Cardiac muscle cell (in vitro differentiated cells and primary cell): ENCODE data around the gene GATAD2B. TPM values are rescaled to one million over a fixed set of nuclear protein-coding genes. Genes with fewer than 3 reads are reported as not detected.

Source experiments
- DNase-seq, 2 donors: peaks; one replicate each; pipeline versions ENCODE4 v3.0.0 to v3.0.0-alpha.2; 2010 to 2017; ENCODE audit warnings: low read depth in 1 of 2, low spot score in 1 of 2
- H3K27ac ChIP-seq: fragments of 200-600 bp; sonication (generic); 2 replicates; pipeline ENCODE4 v1.5.1; 2016
- H3K27me3 ChIP-seq: fragments of 200-600 bp; sonication (generic); 2 replicates; pipeline ENCODE4 v1.6.0; 2016; ENCODE audit warnings: control low read depth
- H3K36me3 ChIP-seq: fragments of 200-600 bp; sonication (generic); 2 replicates; pipeline ENCODE4 v1.5.1; 2016; ENCODE audit warnings: control low read depth
- H3K4me1 ChIP-seq: fragments of 200-600 bp; sonication (generic); 2 replicates; pipeline ENCODE4 v1.8.1; 2017; ENCODE audit warnings: low read depth, mild to moderate bottlenecking, mixed run types
- H3K4me3 ChIP-seq: fragments of 200-600 bp; sonication (generic); 2 replicates; pipeline ENCODE4 v1.5.1; 2016; ENCODE audit warnings: mild to moderate bottlenecking
- H3K9me3 ChIP-seq: fragments of 200-600 bp; sonication (generic); 2 replicates; pipeline ENCODE4 v1.5.1; 2017; ENCODE audit warnings: low read depth, mild to moderate bottlenecking, control low read depth
- polyA plus RNA-seq: library from polyadenylated mRNA; unstranded; fragments of >200 nt; fragmentation: Nextera tagmentation; extraction: Ambion mirVana; gene quantifications from 2 replicates; pipeline ENCODE4 v1.2.1, GENCODE V29; 2016
- total RNA-seq: library from RNA; depleted of rRNA; stranded (reverse); fragments of >200 nt; gene quantifications from 2 replicates; pipeline ENCODE4 v1.2.3, GENCODE V29; 2016
- TF ChIP-seq, protein P1 (sequence below): IDR thresholded peaks from 2 replicates; pipeline ENCODE4 v1.5.1; 2012; ENCODE audit warnings: low read depth, mild to moderate bottlenecking, low read length

Gene GATAD2B
- total RNA-seq: 10.8 and 19.6 TPM in 2 replicates
- polyA plus RNA-seq: 8.1 and 11.8 TPM in 2 replicates

DNA sequence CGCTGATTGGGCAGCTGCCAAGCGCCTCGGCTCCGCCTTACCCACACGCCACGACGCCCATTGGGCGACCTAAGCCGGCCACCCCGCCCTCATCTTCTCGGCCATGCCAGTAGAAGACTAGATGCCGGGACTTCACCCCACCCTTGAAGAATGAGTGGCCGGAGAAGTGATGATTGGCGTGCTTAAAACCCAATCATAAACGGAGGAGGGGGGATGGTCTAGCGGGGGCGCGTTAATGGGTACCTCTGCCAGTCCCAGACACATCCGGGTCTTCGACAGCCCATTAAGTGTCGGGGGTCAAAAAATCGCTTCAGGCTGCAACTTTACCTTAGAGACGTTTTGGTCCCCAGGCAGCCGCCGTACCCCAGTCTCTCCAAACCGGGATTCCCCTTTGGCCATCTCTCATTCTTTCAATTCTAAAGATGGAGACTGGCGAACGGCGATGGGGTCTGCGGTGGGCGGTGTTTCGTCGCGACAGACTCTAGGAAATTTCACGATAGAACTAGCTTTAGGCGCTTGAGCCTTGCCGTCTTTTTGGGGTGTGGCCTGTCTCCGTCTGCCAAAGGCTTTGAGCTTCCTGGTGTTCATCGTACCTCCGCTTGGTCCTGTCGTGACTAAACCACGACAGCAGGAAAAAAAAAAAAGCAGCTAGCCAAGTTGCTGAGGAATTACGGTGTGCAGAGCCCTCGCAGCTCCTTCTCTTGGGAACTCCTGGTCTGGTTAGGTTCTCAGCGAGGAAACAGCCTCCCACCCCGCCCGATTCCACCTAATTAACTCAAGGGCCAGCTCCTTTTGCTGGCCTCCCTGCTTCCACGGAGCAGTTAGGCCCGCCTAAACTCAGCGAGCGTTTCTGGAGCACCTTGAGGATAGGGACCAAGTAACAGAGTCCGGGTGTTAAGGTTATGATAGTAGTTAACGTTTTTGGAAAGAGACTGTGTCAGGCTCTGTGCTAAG lies at the start of gene GATAD2B:
GATAD2B (minus strand) TSS at position 1 of the 954 bp plus-strand sequence. CDS start 94,625 bp downstream, outside the sequence.
- Histone ChIP-seq H3K4me1 (peaks cover 26% of the 10 kb centered on the region), H3K27me3 (no peaks in the 10 kb centered on the region), H3K36me3 (no peaks in the 10 kb centered on the region), H3K9me3 (no peaks in the 10 kb centered on the region), H3K4me3 (peak within 1 kb of the TSS; percentile 80), H3K27ac (peak within 1 kb of the TSS; percentile 92)
- TF ChIP-seq, protein P1, sequence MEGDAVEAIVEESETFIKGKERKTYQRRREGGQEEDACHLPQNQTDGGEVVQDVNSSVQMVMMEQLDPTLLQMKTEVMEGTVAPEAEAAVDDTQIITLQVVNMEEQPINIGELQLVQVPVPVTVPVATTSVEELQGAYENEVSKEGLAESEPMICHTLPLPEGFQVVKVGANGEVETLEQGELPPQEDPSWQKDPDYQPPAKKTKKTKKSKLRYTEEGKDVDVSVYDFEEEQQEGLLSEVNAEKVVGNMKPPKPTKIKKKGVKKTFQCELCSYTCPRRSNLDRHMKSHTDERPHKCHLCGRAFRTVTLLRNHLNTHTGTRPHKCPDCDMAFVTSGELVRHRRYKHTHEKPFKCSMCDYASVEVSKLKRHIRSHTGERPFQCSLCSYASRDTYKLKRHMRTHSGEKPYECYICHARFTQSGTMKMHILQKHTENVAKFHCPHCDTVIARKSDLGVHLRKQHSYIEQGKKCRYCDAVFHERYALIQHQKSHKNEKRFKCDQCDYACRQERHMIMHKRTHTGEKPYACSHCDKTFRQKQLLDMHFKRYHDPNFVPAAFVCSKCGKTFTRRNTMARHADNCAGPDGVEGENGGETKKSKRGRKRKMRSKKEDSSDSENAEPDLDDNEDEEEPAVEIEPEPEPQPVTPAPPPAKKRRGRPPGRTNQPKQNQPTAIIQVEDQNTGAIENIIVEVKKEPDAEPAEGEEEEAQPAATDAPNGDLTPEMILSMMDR: no peak
- peak; percentile 100 for DNase-seq

DNA sequence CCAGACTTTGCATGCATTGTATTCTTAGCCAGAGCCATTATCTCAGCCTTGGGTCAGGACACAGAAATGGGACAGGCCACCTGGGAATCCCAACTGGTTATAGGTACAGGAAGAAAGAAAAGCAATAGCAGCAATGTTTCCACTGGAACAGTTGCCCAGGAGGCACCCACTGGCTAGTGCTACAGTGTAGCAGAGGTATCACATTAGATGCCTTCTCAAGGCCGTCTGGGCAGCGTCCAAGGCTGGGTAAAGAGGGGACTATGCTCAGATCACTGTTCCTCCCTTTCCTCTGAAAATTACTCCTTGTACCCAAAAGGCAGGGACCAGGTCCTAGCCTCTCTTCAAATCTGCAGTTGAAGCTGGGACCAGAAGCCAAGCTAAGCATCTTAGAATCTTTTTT lies 47.6 kb upstream of the GATAD2B start:
- no peaks in the 10 kb centered on the region for H3K27me3 ChIP-seq
- no peaks in the 10 kb centered on the region for H3K9me3 ChIP-seq
- peaks cover 8% of the 10 kb centered on the region for H3K4me1 ChIP-seq
- no peak for DNase-seq
- TF ChIP-seq, protein P1: no peak
- H3K27ac ChIP-seq: no peak overlapping the region
- no peak overlapping the region for H3K4me3 ChIP-seq
- H3K36me3 ChIP-seq: peaks cover 13% of the 10 kb centered on the region

DNA sequence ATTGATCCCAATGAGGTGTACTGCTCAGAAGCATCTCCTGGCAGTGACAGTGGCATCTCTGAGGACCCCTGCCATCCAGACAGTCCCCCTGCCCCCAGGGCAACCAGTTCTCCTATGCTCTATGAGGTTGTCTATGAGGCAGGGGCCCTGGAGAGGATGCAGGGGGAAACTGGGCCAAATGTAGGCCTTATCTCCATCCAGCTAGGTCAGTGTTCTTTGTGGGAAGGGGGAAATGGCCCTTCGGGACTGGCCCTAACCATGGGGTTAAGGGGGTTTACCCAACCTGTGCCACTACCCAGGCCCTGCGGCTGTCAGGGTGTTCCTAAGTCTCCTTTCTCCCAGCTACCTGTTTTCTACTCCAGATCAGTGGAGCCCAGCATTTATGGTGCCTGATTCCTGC lies 46.2 kb upstream of the GATAD2B start:
- Histone ChIP-seq H3K27me3 (no peaks in the 10 kb centered on the region), H3K9me3 (no peaks in the 10 kb centered on the region), H3K27ac (peak overlapping the region; percentile 92), H3K4me3 (peak overlapping the region; percentile 57), H3K4me1 (peaks cover 8% of the 10 kb centered on the region), H3K36me3 (peaks cover 3% of the 10 kb centered on the region)
- DNase-seq: no peak
- TF ChIP-seq, protein P1: no peak

DNA sequence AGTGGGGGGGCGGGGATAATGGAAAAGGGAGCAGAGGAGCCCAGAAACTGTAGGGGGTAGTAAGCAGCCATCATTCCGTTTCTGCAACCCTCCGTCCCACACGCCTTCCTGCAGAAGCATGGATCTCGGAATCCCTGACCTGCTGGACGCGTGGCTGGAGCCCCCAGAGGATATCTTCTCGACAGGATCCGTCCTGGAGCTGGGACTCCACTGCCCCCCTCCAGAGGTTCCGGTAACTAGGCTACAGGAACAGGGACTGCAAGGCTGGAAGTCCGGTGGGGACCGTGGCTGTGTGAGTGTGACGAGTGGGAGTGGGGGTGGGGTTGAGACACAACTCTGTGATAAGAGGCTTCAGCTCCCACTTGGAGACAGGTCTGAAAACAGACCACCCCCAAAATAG lies 45.6 kb upstream of the GATAD2B start:
- H3K27me3 ChIP-seq: no peaks in the 10 kb centered on the region
- peak overlapping the region; percentile 57 for H3K4me3 ChIP-seq
- H3K36me3 ChIP-seq: no peaks in the 10 kb centered on the region
- TF ChIP-seq, protein P1: no peak
- peak overlapping the region; percentile 92 for H3K27ac ChIP-seq
- H3K4me1 ChIP-seq: peaks cover 8% of the 10 kb centered on the region
- DNase-seq: no peak
- H3K9me3 ChIP-seq: no peaks in the 10 kb centered on the region

DNA sequence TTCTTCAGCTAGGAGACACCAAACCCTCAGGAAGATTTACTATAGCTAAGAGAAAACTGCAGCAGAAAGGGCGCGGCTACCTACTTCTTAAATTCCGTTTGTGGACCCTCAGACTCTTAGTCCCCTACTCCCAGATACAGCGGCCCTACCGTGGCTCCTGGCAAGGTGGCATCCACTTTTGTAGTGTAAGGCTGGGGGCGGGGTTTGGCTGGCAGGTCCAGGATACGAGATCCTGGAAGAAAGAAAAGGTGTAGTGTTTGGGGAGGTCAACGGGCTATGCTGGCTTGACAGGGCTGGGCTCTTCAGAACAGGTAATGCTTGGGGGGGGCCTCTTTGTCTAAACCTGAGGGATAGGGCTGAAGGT lies 45.2 kb upstream of the GATAD2B start:
- Histone ChIP-seq H3K27ac (peak overlapping the region; percentile 92), H3K27me3 (no peaks in the 10 kb centered on the region), H3K4me1 (peaks cover 8% of the 10 kb centered on the region), H3K9me3 (no peaks in the 10 kb centered on the region), H3K36me3 (no peaks in the 10 kb centered on the region), H3K4me3 (peak overlapping the region; percentile 57)
- no peak for DNase-seq
- TF ChIP-seq, protein P1: no peak
